T-cell (primary cell): ENCODE results near the gene FSD1. TPM values are rescaled to one million over a fixed set of nuclear protein-coding genes. Genes with fewer than 3 reads are reported as not detected.

Source experiments
- ATAC-seq, 4 experiments: fragments of 200-7000 bp in 3 of 4; fragments of 150-1000 bp in 1 of 4; cut with Tn5 transposase; replicated peaks in 1 of 4; 1 replicate in 3 of 4; 2 replicates in 1 of 4; pipeline ENCODE4 v1.10.0; 2021; ENCODE audit warnings: moderate library complexity in 3 of 4, mild to moderate bottlenecking in 2 of 4, moderate number of reproducible peaks in 1 of 4
- CTCF ChIA-PET, 2 donors: fragments of 300-600 bp; sonication (Branson Sonifier 250); formaldehyde crosslinking; loops; one replicate each; lab custom pipeline; 2022; ENCODE audit warnings: antibody characterized with exemption in 2 of 2; lab: Charles Lee
- POLR2A ChIA-PET, 2 donors: fragments of 300-600 bp; sonication (Branson Sonifier 250); formaldehyde crosslinking; loops; one replicate each; lab custom pipeline; 2022; ENCODE audit warnings: antibody characterized with exemption in 2 of 2; lab: Charles Lee
- DNase-seq, 35 experiments: peaks; one replicate each; pipeline versions ENCODE4 v3.0.0 to v3.0.0-alpha.2; 2013 to 2023
- H3K27ac ChIP-seq: one replicate; pipeline ENCODE4 v1.5.1; 2013; ENCODE audit warnings: low read length
- H3K27me3 ChIP-seq, 2 experiments: replicated peaks in 1 of 2; 1 replicate in 1 of 2; 2 replicates in 1 of 2; pipeline versions ENCODE4 v1.6.1 to v1.7.0; 2013; ENCODE audit warnings: low read length in 1 of 2, mixed read lengths in 1 of 2; ENCODE audit not compliant: control insufficient read depth in 2 of 2, insufficient read depth in 2 of 2; ENCODE audit errors: extremely low read depth in 1 of 2
- H3K36me3 ChIP-seq, 2 donors: 1 replicate in 1 of 2; 2 replicates in 1 of 2; pipeline versions ENCODE4 v1.6.1 to v1.7.0; 2013; ENCODE audit warnings: low read length in 1 of 2; ENCODE audit not compliant: control insufficient read depth in 2 of 2, insufficient read depth in 1 of 2; ENCODE audit errors: extremely low read depth in 1 of 2
- H3K4me1 ChIP-seq, 2 experiments: 1 replicate in 1 of 2; 2 replicates in 1 of 2; pipeline versions ENCODE4 v1.6.1 to v1.7.0; 2013; ENCODE audit warnings: low read length in 2 of 2, mixed read lengths in 1 of 2; ENCODE audit not compliant: insufficient read depth in 2 of 2, control insufficient read depth in 1 of 2; ENCODE audit errors: extremely low read depth in 1 of 2
- H3K4me3 ChIP-seq, 2 donors: 1 replicate in 1 of 2; 2 replicates in 1 of 2; pipeline versions ENCODE4 v1.5.1 to v1.7.0; 2013; ENCODE audit warnings: mild to moderate bottlenecking in 2 of 2, low read length in 1 of 2, moderate library complexity in 1 of 2; ENCODE audit not compliant: control insufficient read depth in 1 of 2; ENCODE audit errors: extremely low read depth in 1 of 2
- H3K9me3 ChIP-seq: 2 replicates; pipeline ENCODE4 v1.7.0; 2013
- H3K27ac Mint-ChIP-seq, 2 donors: one replicate each; pipeline ENCODE4 v1.8.0; 2020 to 2021; ENCODE audit warnings: mild to moderate bottlenecking in 2 of 2, mixed read lengths in 2 of 2
- H3K27me3 Mint-ChIP-seq, 2 donors: one replicate each; pipeline ENCODE4 v1.8.0; 2021 to 2022; ENCODE audit warnings: mixed read lengths in 2 of 2
- H3K36me3 Mint-ChIP-seq: one replicate; pipeline ENCODE4 v1.8.0; 2021; ENCODE audit warnings: mixed read lengths
- H3K4me1 Mint-ChIP-seq, 3 donors: one replicate each; pipeline ENCODE4 v1.8.0; 2020 to 2022; ENCODE audit warnings: mixed read lengths in 3 of 3, mild to moderate bottlenecking in 1 of 3
- H3K4me3 Mint-ChIP-seq, 3 donors: one replicate each; pipeline ENCODE4 v1.8.0; 2020 to 2022; ENCODE audit warnings: mild to moderate bottlenecking in 3 of 3, mixed read lengths in 3 of 3, moderate library complexity in 3 of 3
- H3K9me3 Mint-ChIP-seq, 3 donors: one replicate each; pipeline ENCODE4 v1.8.0; 2020 to 2022; ENCODE audit warnings: mixed read lengths in 3 of 3
- WGBS: methylation state at CpG from one replicate; pipeline ENCODE4 v1.1.5; 2013; ENCODE audit warnings: missing lambda C conversion rate; ENCODE audit not compliant: insufficient coverage; 5-methylcytosine and 5-hydroxymethylcytosine counted together
- total RNA-seq, 35 experiments: library from RNA in 6 of 35; stranded (reverse) in 6 of 35; fragments of 120-200 nt in 1 of 35; gene quantifications; one replicate each; pipeline versions ENCODE4 v1.2.1 to v1.2.4 and lab custom pipeline; 2013 to 2026

The FSD1 gene
- total RNA-seq, 5 donors from 2014 or later (not counting 1 experiment from before 2014, with no cell fraction given), result 2.8 to 4.1 (median 3.4) TPM

GRCh38 chr19:4334929-4335570 is 30.7 kb downstream of the FSD1 start:
- H3K4me1 ChIP-seq, result peaks cover 3 to 18% of the 10 kb centered on the region in 2 experiments
- Mint-ChIP-seq H3K27me3 (no peaks in the 10 kb centered on the region), H3K36me3 (no peaks in the 10 kb centered on the region), H3K4me3 (no peak overlapping the region), H3K4me1 (peaks cover 14 to 21% (median 18%) of the 10 kb centered on the region in 3 donors), H3K27ac (no peak overlapping the region), H3K9me3 (peaks cover 0 to 6% (median 0%) of the 10 kb centered on the region in 3 donors)
- H3K4me3 ChIP-seq, result no peak overlapping the region
- ATAC-seq (no peak), DNase-seq (no peak)
- no peak overlapping the region for H3K27ac ChIP-seq
- WGBS, result 93% methylated on average over 7 of the region's 7 CpGs
- CTCF ChIA-PET, result no interaction called here
- H3K9me3 ChIP-seq, result no peaks in the 10 kb centered on the region
- POLR2A ChIA-PET, result no interaction called here
- H3K27me3 ChIP-seq, result no peaks in the 10 kb centered on the region
- no peaks in the 10 kb centered on the region for H3K36me3 ChIP-seq

DNA sequence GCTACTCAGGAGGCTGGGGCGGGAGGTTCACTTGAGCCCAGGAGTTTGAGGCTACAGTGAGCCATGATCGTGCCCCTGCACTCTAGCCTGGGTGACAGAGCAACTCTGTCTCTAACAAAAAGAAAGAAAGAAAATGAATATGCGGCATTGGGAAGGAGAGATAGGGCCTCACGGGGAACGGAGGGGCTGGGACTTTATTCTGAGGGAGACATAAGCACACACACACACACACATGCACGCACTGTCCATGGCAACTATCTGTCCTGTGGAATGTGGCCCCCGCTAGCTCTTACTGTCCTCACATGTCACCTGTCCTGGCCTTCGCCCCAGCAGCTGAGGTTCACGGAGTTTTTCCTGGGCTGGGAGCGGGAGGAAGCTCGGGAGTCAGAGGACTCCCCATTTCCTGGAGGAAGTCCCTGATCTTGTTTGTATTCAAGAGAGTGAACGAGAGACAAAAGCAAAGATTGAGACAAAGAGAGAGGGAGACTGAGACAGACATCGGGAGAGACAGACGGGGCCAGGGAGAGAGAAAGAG is 33.6 kb downstream of the FSD1 start:
- DNase-seq, result no peak
- POLR2A ChIA-PET, result interaction anchor here in 1 of 2 donors (0.5 kb wide), 1 partner anchor 62 kb away, joined by 3 read pairs; no protein-coding TSS in a partner anchor

DNA sequence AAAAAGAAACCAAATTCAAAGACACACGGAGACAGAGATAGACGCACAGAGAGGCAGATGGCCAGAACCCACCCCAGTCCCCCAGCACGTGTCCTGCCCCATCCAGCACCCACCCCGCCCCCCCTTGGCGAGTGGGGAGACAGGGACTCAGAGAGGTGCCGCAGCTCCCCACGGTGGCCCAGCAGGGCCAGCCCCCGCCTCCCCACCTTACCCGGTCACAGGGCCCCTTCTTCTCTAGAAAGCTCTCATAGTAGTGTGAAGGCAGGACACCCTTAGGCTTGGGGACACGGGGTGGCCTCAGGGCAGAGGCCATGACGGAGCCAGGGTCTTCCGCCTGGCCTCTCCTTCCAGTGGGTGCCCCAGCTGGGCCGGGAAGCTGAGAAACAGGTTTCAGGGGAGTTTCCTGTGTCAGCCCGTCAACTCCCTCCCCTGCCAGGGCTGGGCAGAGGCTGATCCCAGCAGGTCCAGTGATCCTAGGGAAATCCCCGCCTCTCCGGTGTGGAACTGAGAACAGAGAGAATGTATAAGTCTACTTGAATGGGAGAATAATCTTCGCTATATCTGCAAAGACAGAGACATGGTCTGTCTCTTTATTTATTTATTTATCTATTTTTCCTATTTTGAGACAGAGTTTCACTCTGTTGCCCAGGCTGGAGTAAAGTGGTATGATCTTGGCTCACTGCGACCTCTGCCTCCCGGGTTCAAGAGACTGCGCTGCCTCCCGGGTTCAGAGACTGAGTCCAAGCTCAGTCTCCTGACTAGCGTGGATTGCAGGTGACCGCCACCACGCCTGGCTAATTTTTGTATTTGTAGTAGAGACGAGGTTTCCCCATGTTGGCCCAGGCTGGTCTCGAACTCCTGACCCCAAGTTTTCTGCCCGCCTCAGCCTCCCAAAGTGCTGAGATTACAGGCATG is 34.3 kb downstream of the FSD1 start, which contains the start of gene STAP2:
STAP2 (minus strand) TSS at position 387 of the 915 bp plus-strand sequence; CDS start at position 313, 74 bp downstream.
- no peaks in the 10 kb centered on the region for H3K27me3 ChIP-seq
- H3K36me3 ChIP-seq, result no peaks in the 10 kb centered on the region
- H3K36me3 Mint-ChIP-seq, result no peaks in the 10 kb centered on the region
- H3K27ac Mint-ChIP-seq, result peak within 1 kb of the TSS; percentile 89 to 91
- ATAC-seq, result no peak
- H3K4me1 Mint-ChIP-seq, result peaks cover 23 to 34% (median 30%) of the 10 kb centered on the region in 3 donors
- H3K4me3 ChIP-seq, result peak within 1 kb of the TSS; percentile 32 to 44
- no peaks in the 10 kb centered on the region for H3K27me3 Mint-ChIP-seq
- CTCF ChIA-PET, result interaction anchor here in 1 of 2 donors (0.7 to 1.4 kb wide), 2 partner anchors 14 to 38 kb away, joined by 3 read pairs; no protein-coding TSS in a partner anchor
- peak within 1 kb of the TSS; percentile 82 to 86 (median 84) for H3K4me3 Mint-ChIP-seq
- no peaks in the 10 kb centered on the region for H3K9me3 ChIP-seq
- H3K4me1 ChIP-seq, result peaks cover 3 to 31% of the 10 kb centered on the region in 2 experiments
- WGBS, result 66% methylated on average over 17 of the region's 27 CpGs
- DNase-seq, result peak in 11 of 35 experiments; percentile 6 to 39 (median 23)
- peaks cover 0 to 6% (median 0%) of the 10 kb centered on the region in 3 donors for H3K9me3 Mint-ChIP-seq
- POLR2A ChIA-PET, result interaction anchor here in 1 of 2 donors (0.6 kb wide), 1 partner anchor 285 kb away, joined by 3 read pairs; no protein-coding TSS in a partner anchor
- peak within 1 kb of the TSS; percentile 53 for H3K27ac ChIP-seq

More for the DNA sequence above, 33.6 kb downstream of the FSD1 start:
- H3K4me3 ChIP-seq, result peak overlapping the region; percentile 32 to 44
- Mint-ChIP-seq H3K4me3 (peak overlapping the region; percentile 82 to 86 (median 84)), H3K4me1 (peaks cover 23 to 32% (median 29%) of the 10 kb centered on the region in 3 donors), H3K36me3 (no peaks in the 10 kb centered on the region), H3K27me3 (no peaks in the 10 kb centered on the region), H3K9me3 (peaks cover 0 to 6% (median 0%) of the 10 kb centered on the region in 3 donors), H3K27ac (peak overlapping the region; percentile 89 to 91)
- H3K36me3 ChIP-seq, result no peaks in the 10 kb centered on the region
- H3K27ac ChIP-seq, result peak overlapping the region; percentile 11
- H3K4me1 ChIP-seq, result peaks cover 3 to 28% of the 10 kb centered on the region in 2 experiments
- ATAC-seq, result no peak
- H3K9me3 ChIP-seq, result no peaks in the 10 kb centered on the region
- CTCF ChIA-PET, result interaction anchor here in 1 of 2 donors (0.7 to 1.4 kb wide), 2 partner anchors 14 to 39 kb away, joined by 3 read pairs; no protein-coding TSS in a partner anchor
- no peaks in the 10 kb centered on the region for H3K27me3 ChIP-seq
- WGBS, result 49% methylated on average over 4 of the region's 14 CpGs

DNA sequence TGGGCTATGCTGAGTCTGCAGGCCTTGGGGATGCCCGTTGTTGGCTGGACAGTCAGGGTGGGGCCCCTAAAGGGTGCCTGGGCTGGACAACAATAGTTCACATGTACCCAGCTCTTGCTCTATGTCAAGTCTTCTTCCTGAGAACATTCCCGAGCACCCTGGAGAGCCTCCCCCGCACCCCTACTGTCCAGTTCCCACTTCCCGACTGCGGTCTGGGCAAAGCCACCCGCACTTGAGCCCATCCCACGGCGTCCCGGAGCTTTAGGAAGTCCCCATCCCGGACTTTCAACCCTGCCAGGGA is 37.9 kb downstream of the FSD1 start:
- Mint-ChIP-seq H3K9me3 (no peaks in the 10 kb centered on the region), H3K27ac (peak overlapping the region; percentile 84 to 94), H3K27me3 (no peaks in the 10 kb centered on the region), H3K36me3 (peaks cover 6% of the 10 kb centered on the region), H3K4me3 (peak overlapping the region; percentile 84 to 90 (median 89)), H3K4me1 (peaks cover 31 to 42% (median 41%) of the 10 kb centered on the region in 3 donors)
- 15% methylated on average over 10 of the region's 10 CpGs for WGBS
- H3K9me3 ChIP-seq, result no peaks in the 10 kb centered on the region
- POLR2A ChIA-PET, result interaction anchor here in 1 of 2 donors (0.8 to 1.7 kb wide), 7 partner anchors 10 to 129 kb away, joined by 3 to 13 read pairs (median 4); partner anchors contain the start of genes TMIGD2 and YJU2
- ATAC-seq (no peak), DNase-seq (no peak)
- peaks cover 0 to 3% of the 10 kb centered on the region in 2 donors for H3K36me3 ChIP-seq
- H3K4me3 ChIP-seq, result peak overlapping the region; percentile 73 to 96
- H3K27ac ChIP-seq, result peak overlapping the region; percentile 78
- CTCF ChIA-PET, result interaction anchor here in 1 of 2 donors (0.7 to 2.8 kb wide), 16 partner anchors 10 to 787 kb away, joined by 3 to 39 read pairs (median 4); partner anchors contain the start of genes CHAF1A, HDGFL2, PIAS4 and SH3GL1
- peaks cover 8 to 47% of the 10 kb centered on the region in 2 experiments for H3K4me1 ChIP-seq
- no peaks in the 10 kb centered on the region for H3K27me3 ChIP-seq

- Histone ChIP-seq H3K4me3 (peak overlapping the region; percentile 73 to 96), H3K27me3 (no peaks in the 10 kb centered on the region), H3K36me3 (peaks cover 0 to 3% of the 10 kb centered on the region in 2 donors), H3K27ac (peak overlapping the region; percentile 86), H3K4me1 (peaks cover 8 to 46% of the 10 kb centered on the region in 2 experiments), H3K9me3 (no peaks in the 10 kb centered on the region)
- Mint-ChIP-seq H3K9me3 (no peaks in the 10 kb centered on the region), H3K36me3 (peaks cover 6% of the 10 kb centered on the region), H3K27me3 (no peaks in the 10 kb centered on the region), H3K4me3 (peak overlapping the region; percentile 84 to 90 (median 89)), H3K4me1 (peaks cover 30 to 41% (median 40%) of the 10 kb centered on the region in 3 donors), H3K27ac (peak overlapping the region; percentile 84 to 94)
- POLR2A ChIA-PET, result interaction anchor here in 1 of 2 donors (0.5 to 1.7 kb wide), 9 partner anchors 10 to 273 kb away, joined by 3 to 13 read pairs (median 3); partner anchors contain the start of genes TMIGD2 and YJU2
- ATAC-seq (peak; percentile 79 to 81 (median 81)), DNase-seq (peak; percentile 81 to 97 (median 91))
- CTCF ChIA-PET, result interaction anchor here in 1 of 2 donors (0.6 to 2.8 kb wide), 18 partner anchors 10 to 788 kb away, joined by 3 to 39 read pairs (median 4); partner anchors contain the start of genes CHAF1A, HDGFL2, PIAS4 and SH3GL1
- WGBS, result under 1% methylated on average over 31 of the region's 39 CpGs
Observed at GRCh38 chr19:4342615-4343369, 38.4 kb downstream of the FSD1 start.
